Naive thymus-derived CD4-positive, alpha-beta T cell (primary cell): Measurements from ENCODE around the gene CHODL. TPM values are rescaled to one million over a fixed set of nuclear protein-coding genes. Genes with fewer than 3 reads are reported as not detected.

Source experiments
- ATAC-seq: fragments of 150-1000 bp; cut with Tn5 transposase; 2 replicates; pipeline ENCODE4 v1.10.0; 2021; ENCODE audit warnings: mild to moderate bottlenecking, moderate library complexity
- CTCF ChIA-PET: fragments of 350-600 bp; sonication (Branson Sonifier 250); formaldehyde crosslinking; loops from one replicate; lab custom pipeline; 2021; ENCODE audit warnings: antibody characterized with exemption; lab: Charles Lee
- POLR2A ChIA-PET: fragments of 350-600 bp; sonication (Branson Sonifier 250); formaldehyde crosslinking; loops from one replicate; lab custom pipeline; 2021; ENCODE audit warnings: antibody characterized with exemption, inconsistent platforms; lab: Charles Lee
- DNase-seq, 9 donors: peaks; one replicate each; pipeline versions ENCODE4 v3.0.0 to v3.0.0-alpha.2; 2020 to 2022; ENCODE audit warnings: mixed read lengths in 1 of 9
- H3K27ac ChIP-seq: one replicate; pipeline ENCODE4 v1.7.0; 2013; ENCODE audit warnings: mild to moderate bottlenecking, low read depth, low read length, moderate library complexity
- H3K27me3 ChIP-seq, 2 donors: one replicate each; pipeline ENCODE4 v1.7.0; 2013; ENCODE audit warnings: low read length in 2 of 2, mild to moderate bottlenecking in 2 of 2, moderate library complexity in 2 of 2; ENCODE audit not compliant: control insufficient read depth in 2 of 2, insufficient read depth in 2 of 2
- H3K36me3 ChIP-seq, 3 experiments: 1 replicate in 2 of 3; 2 replicates in 1 of 3; pipeline ENCODE4 v1.7.0; 2013; ENCODE audit warnings: low read length in 3 of 3, mild to moderate bottlenecking in 3 of 3, moderate library complexity in 1 of 3; ENCODE audit not compliant: insufficient read depth in 3 of 3, control insufficient read depth in 2 of 3
- H3K4me1 ChIP-seq, 2 donors: one replicate each; pipeline ENCODE4 v1.7.0; 2013; ENCODE audit warnings: low read length in 2 of 2, mild to moderate bottlenecking in 2 of 2, moderate library complexity in 1 of 2; ENCODE audit not compliant: control insufficient read depth in 2 of 2, insufficient read depth in 2 of 2
- H3K4me3 ChIP-seq: 2 replicates; pipeline ENCODE4 v1.7.0; 2013; ENCODE audit warnings: mild to moderate bottlenecking, low read length
- H3K9me3 ChIP-seq, 3 experiments: 1 replicate in 2 of 3; 2 replicates in 1 of 3; pipeline ENCODE4 v1.7.0; 2013; ENCODE audit warnings: low read length in 3 of 3; ENCODE audit not compliant: control insufficient read depth in 2 of 3
- H3K27ac Mint-ChIP-seq, 9 donors: one replicate each; pipeline ENCODE4 v1.8.0; 2020 to 2022; ENCODE audit warnings: mixed read lengths in 9 of 9, mild to moderate bottlenecking in 8 of 9, moderate library complexity in 5 of 9, inconsistent platforms in 2 of 9
- H3K27me3 Mint-ChIP-seq, 5 donors: one replicate each; pipeline ENCODE4 v1.8.0; 2021 to 2022; ENCODE audit warnings: mixed read lengths in 5 of 5, mild to moderate bottlenecking in 1 of 5
- H3K36me3 Mint-ChIP-seq, 5 donors: one replicate each; pipeline ENCODE4 v1.8.0; 2020 to 2022; ENCODE audit warnings: mixed read lengths in 5 of 5, mild to moderate bottlenecking in 3 of 5, inconsistent platforms in 1 of 5
- H3K4me1 Mint-ChIP-seq, 7 donors: one replicate each; pipeline ENCODE4 v1.8.0; 2020 to 2022; ENCODE audit warnings: mixed read lengths in 7 of 7, mild to moderate bottlenecking in 3 of 7, inconsistent platforms in 1 of 7
- H3K4me3 Mint-ChIP-seq, 10 donors: one replicate each; pipeline ENCODE4 v1.8.0; 2020 to 2022; ENCODE audit warnings: mild to moderate bottlenecking in 10 of 10, mixed read lengths in 10 of 10, moderate library complexity in 6 of 10, inconsistent platforms in 2 of 10
- H3K9me3 Mint-ChIP-seq, 11 donors: one replicate each; pipeline ENCODE4 v1.8.0; 2020 to 2022; ENCODE audit warnings: mixed read lengths in 11 of 11, mild to moderate bottlenecking in 4 of 11, inconsistent platforms in 1 of 11, moderate library complexity in 1 of 11
- intact Hi-C, 2 donors: fragments of 100-400 bp; cut with micrococcal nuclease; formaldehyde crosslinking; loops; one replicate each; pipeline ENCODE4 v1.15.1; 2023
- polyA plus RNA-seq, 2 donors: library from polyadenylated mRNA; unstranded; fragments of 300-500 nt; fragmentation: Illumina TruSeq; gene quantifications; one replicate each; pipeline ENCODE4 v1.2.3, GENCODE V29; 2021
- total RNA-seq, 6 experiments: library from RNA in 5 of 6; stranded (reverse) in 5 of 6; gene quantifications; 1 replicate in 5 of 6; 2 replicates in 1 of 6; pipeline ENCODE4 v1.2.3 and lab custom pipeline; 2021 to 2026

The CHODL gene
- total and polyA plus RNA-seq, 7 experiments from 2014 or later = 0.09 to 0.25 (median 0.19) TPM; not detected in 4

DNA sequence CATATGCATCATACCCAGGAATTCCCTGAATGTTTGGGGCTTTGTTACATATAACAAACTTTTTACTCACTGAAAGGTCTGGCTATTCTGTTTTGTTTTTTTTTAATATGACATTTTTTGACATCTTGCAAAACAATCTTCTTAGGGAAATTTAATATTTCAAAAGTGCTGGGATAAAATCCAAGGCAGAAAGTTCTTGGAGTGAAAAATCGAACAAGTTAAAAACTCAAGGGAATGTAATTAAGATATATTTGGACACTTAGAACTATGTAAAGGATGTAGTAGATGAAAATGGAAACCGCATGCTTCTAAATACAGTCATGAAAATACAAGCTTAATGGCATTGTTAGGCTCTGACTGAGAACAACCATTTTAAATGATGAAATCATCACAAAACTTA lies 8.6 kb downstream of the CHODL start:
- Mint-ChIP-seq H3K4me1 (no peaks in the 10 kb centered on the region), H3K27me3 (no peaks in the 10 kb centered on the region), H3K4me3 (no peak overlapping the region), H3K9me3 (peaks cover 0 to 2% (median 0%) of the 10 kb centered on the region in 11 donors), H3K36me3 (no peaks in the 10 kb centered on the region), H3K27ac (no peak overlapping the region)
- H3K27ac ChIP-seq = no peak overlapping the region
- H3K36me3 ChIP-seq = no peaks in the 10 kb centered on the region
- ChIA-PET CTCF (no interaction called here), POLR2A (no interaction called here)
- H3K4me3 ChIP-seq = no peak overlapping the region
- H3K27me3 ChIP-seq = no peaks in the 10 kb centered on the region
- intact Hi-C loops = no loop called here
- H3K4me1 ChIP-seq = no peaks in the 10 kb centered on the region
- no peaks in the 10 kb centered on the region for H3K9me3 ChIP-seq
- ATAC-seq (no peak), DNase-seq (no peak)

DNA sequence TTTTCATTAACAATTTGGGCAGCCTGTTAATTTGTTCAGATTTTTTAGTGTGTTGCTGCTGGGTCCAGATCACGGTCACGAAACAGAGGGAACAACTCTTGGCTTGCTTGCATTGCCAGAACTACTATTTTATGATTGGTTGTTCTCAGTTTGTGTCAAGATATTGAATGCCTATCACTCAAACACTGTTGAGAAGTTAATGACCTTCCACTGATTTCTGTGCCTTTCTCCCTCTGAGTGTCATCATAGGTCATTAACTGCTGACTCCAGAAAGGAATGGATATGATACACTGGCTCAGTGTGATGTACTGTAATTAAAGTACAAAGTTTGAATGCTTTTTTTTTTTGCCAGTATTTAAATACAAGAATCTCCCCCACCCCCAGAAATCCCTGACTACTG lies 9.2 kb downstream of the CHODL start:
- H3K4me1 Mint-ChIP-seq = no peaks in the 10 kb centered on the region
- H3K9me3 Mint-ChIP-seq = peaks cover 0 to 2% (median 0%) of the 10 kb centered on the region in 11 donors
- POLR2A ChIA-PET = no interaction called here

DNA sequence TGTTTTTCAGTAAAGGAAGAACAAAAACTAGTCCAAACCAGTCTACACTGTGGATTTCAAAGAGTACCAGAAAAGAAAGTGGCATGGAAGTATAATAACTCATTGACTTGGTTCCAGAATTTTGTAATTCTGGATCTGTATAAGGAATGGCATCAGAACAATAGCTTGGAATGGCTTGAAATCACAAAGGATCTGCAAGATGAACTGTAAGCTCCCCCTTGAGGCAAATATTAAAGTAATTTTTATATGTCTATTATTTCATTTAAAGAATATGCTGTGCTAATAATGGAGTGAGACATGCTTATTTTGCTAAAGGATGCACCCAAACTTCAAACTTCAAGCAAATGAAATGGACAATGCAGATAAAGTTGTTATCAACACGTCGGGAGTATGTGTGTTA lies 21.3 kb downstream of the CHODL start:
- Histone ChIP-seq H3K36me3 (no peaks in the 10 kb centered on the region), H3K27ac (no peak overlapping the region), H3K4me3 (no peak overlapping the region), H3K4me1 (no peaks in the 10 kb centered on the region), H3K9me3 (no peaks in the 10 kb centered on the region), H3K27me3 (no peaks in the 10 kb centered on the region)
- DNase-seq (no peak), ATAC-seq (no peak)
- POLR2A ChIA-PET = no interaction called here
- no peaks in the 10 kb centered on the region for H3K27me3 Mint-ChIP-seq
- intact Hi-C loops = no loop called here
- H3K9me3 Mint-ChIP-seq = peaks cover 0 to 5% (median 0%) of the 10 kb centered on the region in 11 donors
- CTCF ChIA-PET = no interaction called here
- no peak overlapping the region for H3K27ac Mint-ChIP-seq
- H3K4me1 Mint-ChIP-seq = no peaks in the 10 kb centered on the region
- H3K36me3 Mint-ChIP-seq = no peaks in the 10 kb centered on the region
- no peak overlapping the region for H3K4me3 Mint-ChIP-seq

More for the DNA sequence above, 9.2 kb downstream of the CHODL start:
- Histone ChIP-seq H3K9me3 (no peaks in the 10 kb centered on the region), H3K27ac (no peak overlapping the region), H3K4me1 (no peaks in the 10 kb centered on the region), H3K27me3 (no peaks in the 10 kb centered on the region), H3K4me3 (no peak overlapping the region), H3K36me3 (no peaks in the 10 kb centered on the region)
- DNase-seq = no peak
- Mint-ChIP-seq H3K4me3 (no peak overlapping the region), H3K27ac (no peak overlapping the region), H3K27me3 (no peaks in the 10 kb centered on the region), H3K36me3 (no peaks in the 10 kb centered on the region)
- no peak for ATAC-seq
- CTCF ChIA-PET = no interaction called here
- intact Hi-C loops = no loop called here

DNA sequence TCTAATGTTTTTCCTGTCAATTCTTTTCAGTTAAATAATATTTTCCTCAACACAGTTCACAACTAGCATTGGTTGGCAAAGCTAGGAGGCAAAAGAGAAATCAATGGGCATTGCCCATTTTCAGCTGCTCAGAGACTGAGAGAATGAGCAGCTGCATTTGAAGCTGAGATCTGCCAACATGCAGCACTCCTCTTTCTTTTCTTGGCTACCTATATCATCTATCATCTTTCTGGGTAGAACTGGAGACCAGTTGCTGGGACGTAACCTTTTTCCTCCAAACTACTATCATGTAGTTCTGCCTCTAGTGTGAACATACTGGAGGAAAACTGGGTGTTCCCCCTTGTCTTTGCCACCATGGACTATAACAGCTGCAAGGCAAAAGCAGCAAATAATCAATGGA lies 22.9 kb downstream of the CHODL start:
- Histone ChIP-seq H3K4me1 (no peaks in the 10 kb centered on the region), H3K27me3 (no peaks in the 10 kb centered on the region), H3K9me3 (no peaks in the 10 kb centered on the region), H3K4me3 (no peak overlapping the region), H3K27ac (no peak overlapping the region), H3K36me3 (no peaks in the 10 kb centered on the region)
- Mint-ChIP-seq H3K4me3 (no peak overlapping the region), H3K36me3 (no peaks in the 10 kb centered on the region), H3K9me3 (peaks cover 0 to 5% (median 0%) of the 10 kb centered on the region in 11 donors), H3K4me1 (no peaks in the 10 kb centered on the region), H3K27ac (no peak overlapping the region), H3K27me3 (peaks cover 0 to 3% (median 0%) of the 10 kb centered on the region in 5 donors)
- intact Hi-C loops = no loop called here
- ATAC-seq = no peak
- ChIA-PET POLR2A (no interaction called here), CTCF (interaction anchor here (0.8 kb wide), 1 partner anchor 13 kb away, joined by 4 read pairs; no protein-coding TSS in a partner anchor)
- DNase-seq = no peak

DNA sequence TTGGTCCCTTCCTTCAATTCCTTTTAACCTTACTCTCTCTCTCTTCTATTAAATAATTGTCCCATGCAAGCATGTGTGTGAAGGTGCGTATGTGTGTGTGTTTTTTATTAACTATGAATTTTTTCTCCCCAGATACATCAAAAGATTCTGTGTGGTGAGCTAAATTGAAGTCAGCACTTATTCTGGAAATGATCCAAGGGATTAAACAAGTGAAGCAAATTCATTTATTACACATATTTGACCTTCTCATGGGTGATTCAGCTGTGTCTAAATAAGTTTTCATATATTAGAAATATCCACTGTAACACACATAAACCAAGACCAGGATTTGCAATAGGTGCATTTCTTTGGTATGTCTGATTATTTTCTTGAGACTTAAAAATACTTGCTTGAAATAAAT lies 24.3 kb downstream of the CHODL start:
- H3K4me3 ChIP-seq = no peak overlapping the region
- H3K36me3 ChIP-seq = no peaks in the 10 kb centered on the region
- Mint-ChIP-seq H3K4me1 (no peaks in the 10 kb centered on the region), H3K4me3 (no peak overlapping the region), H3K9me3 (peaks cover 0 to 5% (median 0%) of the 10 kb centered on the region in 11 donors), H3K27me3 (peaks cover 0 to 3% (median 0%) of the 10 kb centered on the region in 5 donors), H3K27ac (no peak overlapping the region), H3K36me3 (no peaks in the 10 kb centered on the region)
- H3K27ac ChIP-seq = no peak overlapping the region
- no peaks in the 10 kb centered on the region for H3K9me3 ChIP-seq
- POLR2A ChIA-PET = no interaction called here
- CTCF ChIA-PET = no interaction called here
- H3K4me1 ChIP-seq = no peaks in the 10 kb centered on the region
- ATAC-seq (no peak), DNase-seq (no peak)
- H3K27me3 ChIP-seq = no peaks in the 10 kb centered on the region
- intact Hi-C loops = no loop called here

DNA sequence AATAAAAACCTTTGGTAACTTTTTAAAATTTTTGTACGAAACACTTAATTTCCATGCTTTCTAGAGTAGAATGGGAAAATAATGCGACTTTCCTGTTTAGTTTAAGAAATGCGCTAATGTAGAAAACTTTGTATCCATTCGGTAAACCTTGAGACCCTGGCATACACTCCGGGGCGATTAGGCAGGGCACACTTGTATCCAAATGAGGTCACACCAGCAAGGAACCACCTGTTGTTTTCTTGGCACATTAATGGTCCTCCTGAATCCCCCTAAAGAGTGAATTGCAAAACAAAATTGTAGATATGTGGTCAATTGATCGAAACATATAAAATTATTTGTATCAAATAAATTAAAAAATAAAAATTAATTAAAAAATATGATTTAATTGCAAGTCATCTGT lies 25.2 kb downstream of the CHODL start:
- Mint-ChIP-seq H3K9me3 (peaks cover 0 to 5% (median 0%) of the 10 kb centered on the region in 11 donors), H3K4me3 (no peak overlapping the region), H3K36me3 (no peaks in the 10 kb centered on the region), H3K27me3 (peaks cover 0 to 3% (median 0%) of the 10 kb centered on the region in 5 donors), H3K4me1 (no peaks in the 10 kb centered on the region), H3K27ac (no peak overlapping the region)
- intact Hi-C loops = no loop called here
- Histone ChIP-seq H3K27me3 (no peaks in the 10 kb centered on the region), H3K9me3 (no peaks in the 10 kb centered on the region), H3K36me3 (no peaks in the 10 kb centered on the region), H3K4me3 (no peak overlapping the region), H3K27ac (no peak overlapping the region), H3K4me1 (no peaks in the 10 kb centered on the region)
- CTCF ChIA-PET = no interaction called here
- POLR2A ChIA-PET = no interaction called here
- no peak for DNase-seq
- no peak for ATAC-seq

DNA sequence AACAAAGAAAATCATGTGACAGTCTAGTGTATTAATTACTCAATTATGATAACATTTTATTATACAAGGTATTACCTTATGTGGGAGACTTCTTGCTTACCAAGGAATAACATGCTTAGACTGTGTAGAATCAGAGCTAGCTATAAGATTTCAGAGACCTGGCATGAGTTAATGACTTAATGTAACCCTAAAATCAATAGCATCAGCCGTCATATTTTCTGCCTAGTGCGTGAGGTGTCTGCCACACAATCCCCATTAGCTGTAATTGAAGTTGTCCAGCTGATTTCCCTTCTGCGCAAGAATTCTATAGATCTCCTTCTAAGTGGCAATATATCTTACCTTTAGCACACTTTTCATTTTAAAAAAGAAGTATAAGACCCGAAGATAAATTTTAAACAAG lies 28.8 kb downstream of the CHODL start:
- Mint-ChIP-seq H3K27me3 (peaks cover 0 to 3% (median 0%) of the 10 kb centered on the region in 5 donors), H3K4me1 (no peaks in the 10 kb centered on the region), H3K27ac (no peak overlapping the region), H3K36me3 (no peaks in the 10 kb centered on the region), H3K4me3 (no peak overlapping the region), H3K9me3 (peaks cover 0 to 2% (median 0%) of the 10 kb centered on the region in 11 donors)
- no peaks in the 10 kb centered on the region for H3K4me1 ChIP-seq
- ATAC-seq (no peak), DNase-seq (no peak)
- ChIA-PET POLR2A (no interaction called here), CTCF (no interaction called here)
- H3K27ac ChIP-seq = no peak overlapping the region
- no peaks in the 10 kb centered on the region for H3K9me3 ChIP-seq
- no peak overlapping the region for H3K4me3 ChIP-seq
- intact Hi-C loops = no loop called here
- H3K27me3 ChIP-seq = no peaks in the 10 kb centered on the region
- H3K36me3 ChIP-seq = no peaks in the 10 kb centered on the region
